BJ (cell line): ENCODE results near the gene FANK1. TPM values are rescaled to one million over a fixed set of nuclear protein-coding genes. Genes with fewer than 3 reads are reported as not detected.
"Not testable (repeated sequence)": the region's sequence is repeated elsewhere in the genome, so short reads cannot be mapped to it uniquely, and the experiment has no call there.

Source experiments
- CTCF ChIA-PET: fragments of 350-600 bp; formaldehyde crosslinking; extraction: SDS; loops from one replicate; lab custom pipeline; 2021; ENCODE audit warnings: antibody characterized with exemption, inconsistent platforms; lab: Yijun Ruan, JAX
- POLR2A ChIA-PET: fragments of 300-600 bp; sonication (Branson Sonifier 250); formaldehyde crosslinking; extraction: SDS; loops from one replicate; lab custom pipeline; 2021; ENCODE audit warnings: antibody characterized with exemption; lab: Charles Lee
- DNase-seq: peaks from one replicate; pipeline ENCODE4 v3.0.0-alpha.2; 2011; ENCODE audit warnings: low read depth
- H3K27me3 ChIP-seq: 2 replicates; pipeline ENCODE4 v1.6.0; 2011; ENCODE audit warnings: low read length; ENCODE audit not compliant: control insufficient read depth, insufficient read depth
- H3K36me3 ChIP-seq: 2 replicates; pipeline ENCODE4 v1.5.1; 2011; ENCODE audit warnings: low read length; ENCODE audit not compliant: control insufficient read depth, insufficient read depth
- H3K4me3 ChIP-seq: 2 replicates; pipeline ENCODE4 v1.5.1; 2011; ENCODE audit warnings: low read depth, mild to moderate bottlenecking, control low read depth, low read length
- polyA plus RNA-seq: library from polyadenylated mRNA; depleted of rRNA; stranded (reverse); fragments of >200 nt; gene quantifications from 2 replicates; pipeline ENCODE4 v1.2.3, GENCODE V29; 2011
- TF ChIP-seq, protein P1 (sequence below): IDR thresholded peaks from 2 replicates; pipeline ENCODE4 v1.5.1; 2011; ENCODE audit warnings: low read depth, mild to moderate bottlenecking, control low read depth, inconsistent platforms, low read length, moderate library complexity; ENCODE audit not compliant: insufficient read depth

The FANK1 gene
- polyA plus RNA-seq, 1 experiment: 1.8 TPM

DNA sequence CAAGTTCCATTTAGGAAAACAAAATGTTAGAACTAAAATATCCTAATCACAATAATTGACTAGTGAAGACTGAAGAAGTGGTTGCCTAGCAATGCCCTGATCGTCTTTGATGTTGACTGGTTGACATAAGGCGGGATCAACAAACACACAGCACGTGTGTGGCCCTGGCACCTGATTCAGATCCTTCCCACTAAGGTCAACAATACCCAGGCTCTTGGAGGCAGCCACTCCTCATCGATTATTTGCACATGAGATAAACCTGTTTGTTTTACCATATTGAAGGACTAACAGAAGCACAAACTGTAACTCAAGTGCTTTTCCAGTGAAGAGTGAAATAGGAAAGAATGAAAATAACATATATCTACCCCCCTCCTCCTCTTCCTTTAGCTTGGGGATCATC, 15.6 kb downstream of the FANK1 start:
- CTCF ChIA-PET: no interaction called here

DNA sequence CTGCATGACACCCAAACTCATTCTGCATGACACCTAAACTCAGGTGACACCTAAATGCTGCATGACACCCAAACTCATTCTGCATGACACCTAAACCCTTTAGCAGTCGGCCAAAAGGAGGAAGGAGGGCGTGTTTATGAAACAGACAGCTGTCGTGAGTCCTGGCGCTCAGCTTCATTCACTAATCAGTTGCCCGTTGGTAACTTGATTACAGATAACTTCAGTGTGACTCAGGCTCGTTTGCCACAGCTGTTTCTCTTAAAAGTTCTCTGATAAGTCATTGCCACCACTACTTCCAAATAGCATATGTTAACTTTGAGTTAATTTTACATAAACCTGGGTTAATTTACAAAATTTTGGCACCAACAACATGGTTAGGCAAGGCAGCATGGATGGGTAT, 16.9 kb downstream of the FANK1 start:
- H3K27me3 ChIP-seq, H3K36me3 ChIP-seq, POLR2A ChIA-PET, DNase-seq, H3K4me3 ChIP-seq, CTCF ChIA-PET: not testable (repeated sequence)

More for the DNA sequence above, 15.6 kb downstream of the FANK1 start:
- no peak for DNase-seq
- TF ChIP-seq, protein P1, sequence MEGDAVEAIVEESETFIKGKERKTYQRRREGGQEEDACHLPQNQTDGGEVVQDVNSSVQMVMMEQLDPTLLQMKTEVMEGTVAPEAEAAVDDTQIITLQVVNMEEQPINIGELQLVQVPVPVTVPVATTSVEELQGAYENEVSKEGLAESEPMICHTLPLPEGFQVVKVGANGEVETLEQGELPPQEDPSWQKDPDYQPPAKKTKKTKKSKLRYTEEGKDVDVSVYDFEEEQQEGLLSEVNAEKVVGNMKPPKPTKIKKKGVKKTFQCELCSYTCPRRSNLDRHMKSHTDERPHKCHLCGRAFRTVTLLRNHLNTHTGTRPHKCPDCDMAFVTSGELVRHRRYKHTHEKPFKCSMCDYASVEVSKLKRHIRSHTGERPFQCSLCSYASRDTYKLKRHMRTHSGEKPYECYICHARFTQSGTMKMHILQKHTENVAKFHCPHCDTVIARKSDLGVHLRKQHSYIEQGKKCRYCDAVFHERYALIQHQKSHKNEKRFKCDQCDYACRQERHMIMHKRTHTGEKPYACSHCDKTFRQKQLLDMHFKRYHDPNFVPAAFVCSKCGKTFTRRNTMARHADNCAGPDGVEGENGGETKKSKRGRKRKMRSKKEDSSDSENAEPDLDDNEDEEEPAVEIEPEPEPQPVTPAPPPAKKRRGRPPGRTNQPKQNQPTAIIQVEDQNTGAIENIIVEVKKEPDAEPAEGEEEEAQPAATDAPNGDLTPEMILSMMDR: no peak
- Histone ChIP-seq H3K36me3 (no peaks in the 10 kb centered on the region), H3K27me3 (no peaks in the 10 kb centered on the region), H3K4me3 (no peak overlapping the region)
- POLR2A ChIA-PET: no interaction called here

DNA sequence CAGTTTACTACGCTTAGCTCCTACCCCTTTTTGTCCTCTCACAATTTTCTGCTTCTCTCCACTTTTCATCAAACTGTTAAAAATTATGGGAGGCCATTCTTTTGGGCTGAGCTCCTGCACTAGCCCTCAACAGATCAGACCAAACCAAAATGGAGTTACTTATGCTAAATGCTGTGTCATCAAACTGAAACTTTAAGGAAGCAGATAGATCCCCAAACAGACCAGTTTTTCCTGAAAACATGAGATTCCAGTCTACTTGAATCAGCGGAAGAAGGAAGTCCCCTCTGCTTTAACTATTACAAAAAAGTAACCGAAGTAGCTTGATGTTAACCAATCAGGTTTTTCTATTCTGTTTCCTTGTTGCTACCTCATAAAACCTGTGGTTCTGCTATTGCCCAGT, 20.6 kb downstream of the FANK1 start:
- Histone ChIP-seq H3K27me3 (no peaks in the 10 kb centered on the region), H3K36me3 (no peaks in the 10 kb centered on the region), H3K4me3 (no peak overlapping the region)
- DNase-seq: no peak
- CTCF ChIA-PET: no interaction called here
- TF ChIP-seq, protein P1: no peak
- POLR2A ChIA-PET: no interaction called here

DNA sequence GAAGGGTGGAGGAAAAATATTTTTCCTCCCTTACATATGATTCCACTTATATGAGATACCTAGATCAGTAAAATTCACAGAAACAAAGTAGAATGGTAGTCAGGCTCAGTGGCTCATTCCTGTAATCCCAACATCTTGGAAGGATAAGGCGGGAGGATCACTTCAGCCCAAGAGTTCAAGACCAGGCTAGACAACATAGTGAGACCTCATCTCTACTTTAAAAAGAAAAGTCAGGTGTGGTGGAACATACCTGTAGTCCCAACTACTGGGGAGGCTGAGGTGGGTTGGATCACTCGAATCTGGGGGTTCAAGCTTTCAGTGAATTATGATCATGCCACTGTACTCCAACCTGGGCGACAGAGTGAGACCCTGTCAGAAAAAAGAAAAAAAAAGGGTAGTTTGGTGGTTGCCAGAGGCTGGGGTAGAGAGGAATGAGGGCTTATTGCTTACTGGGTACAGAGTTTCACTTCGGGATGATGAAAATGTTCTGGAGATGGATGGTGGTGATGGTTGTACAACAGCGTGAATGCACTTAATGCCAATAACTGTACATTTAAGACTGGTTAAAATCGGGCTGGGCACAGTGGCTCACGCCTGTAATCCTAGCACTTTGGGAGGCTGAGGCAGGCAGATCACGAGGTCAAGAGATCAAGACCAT, 21.5 kb downstream of the FANK1 start:
- H3K4me3 ChIP-seq, H3K36me3 ChIP-seq, CTCF ChIA-PET, DNase-seq, POLR2A ChIA-PET, H3K27me3 ChIP-seq: not testable (repeated sequence)

DNA sequence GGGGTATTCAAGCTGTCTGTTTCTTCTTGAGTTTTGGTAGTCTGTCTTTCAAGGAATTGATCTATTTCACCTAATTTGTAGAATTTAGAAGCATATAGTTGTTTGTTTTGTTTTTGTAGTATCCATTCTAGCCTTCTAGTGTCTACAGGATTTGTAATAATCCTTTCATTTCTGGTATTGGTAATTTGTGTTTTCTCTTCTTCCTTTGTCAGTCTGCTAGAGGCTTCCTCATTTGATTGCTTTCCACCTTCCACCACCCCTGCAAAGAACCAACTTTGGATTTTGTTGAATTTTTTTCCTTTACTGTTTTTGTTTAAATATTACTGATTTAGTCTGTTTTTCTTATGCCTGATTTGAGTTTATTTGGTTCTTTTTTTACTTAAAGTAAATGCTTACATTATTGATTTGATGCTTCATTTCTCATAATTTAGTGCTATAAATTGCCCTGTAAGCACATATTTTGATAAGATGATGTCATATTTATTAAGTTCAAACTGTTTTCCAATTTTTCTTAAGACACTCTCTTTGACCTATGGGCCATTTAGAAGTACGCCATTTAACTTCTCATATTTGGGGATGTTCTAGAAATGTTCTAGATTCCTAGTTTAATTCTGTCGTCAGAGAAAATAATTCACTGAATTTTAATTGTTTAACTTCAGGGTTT, 25.4 kb downstream of the FANK1 start:
- DNase-seq, H3K36me3 ChIP-seq, H3K27me3 ChIP-seq, H3K4me3 ChIP-seq, POLR2A ChIA-PET: not testable (repeated sequence)
- CTCF ChIA-PET: interaction anchor here (1.2 kb wide), 1 partner anchor 12 kb away, joined by 3 read pairs; no protein-coding TSS in a partner anchor

DNA sequence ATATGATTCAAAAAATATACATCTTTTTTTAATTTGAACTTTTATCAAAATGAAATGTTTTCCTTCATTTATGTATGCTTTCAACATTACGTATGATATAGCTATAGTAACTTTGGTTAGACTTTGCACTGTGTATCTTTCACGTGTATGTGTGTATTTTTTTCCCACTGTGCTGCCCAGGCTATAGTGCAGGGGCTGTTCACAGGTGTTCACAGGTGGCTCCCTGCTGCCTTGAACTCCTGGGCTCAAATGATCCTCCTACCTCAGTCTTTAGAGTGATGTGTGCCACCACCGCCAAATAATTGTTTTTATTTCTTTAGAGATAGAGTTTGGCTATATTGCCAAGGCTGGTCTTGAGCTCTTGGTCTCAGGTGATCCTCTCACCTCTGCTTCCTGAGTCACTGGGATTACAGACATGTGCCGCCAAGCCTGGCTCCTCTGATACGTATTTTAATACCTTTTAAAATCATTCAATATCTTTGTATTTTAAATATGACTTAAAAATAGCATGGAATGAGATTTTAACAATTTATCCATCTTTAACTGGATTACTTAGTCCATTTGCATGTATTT, 29.0 kb downstream of the FANK1 start:
- Histone ChIP-seq H3K27me3 (no peaks in the 10 kb centered on the region), H3K36me3 (no peaks in the 10 kb centered on the region), H3K4me3 (no peak overlapping the region)
- CTCF ChIA-PET: interaction anchor here (0.7 kb wide), 1 partner anchor 578 kb away, joined by 3 read pairs; no protein-coding TSS in a partner anchor
- POLR2A ChIA-PET: no interaction called here
- TF ChIP-seq, protein P1: no peak
- no peak for DNase-seq
